Esophagus squamous epithelium (tissue), 5 donors: Measurements from ENCODE around the gene KHSRP. TPM values are rescaled to one million over a fixed set of nuclear protein-coding genes. Genes with fewer than 3 reads are reported as not detected.

Experiments used
- DNase-seq: peaks from one replicate; lab custom pipeline; 2025; lab: John Stamatoyannopoulos, UW
- H3K27ac ChIP-seq, 4 donors: fragments of 200-600 bp; sonication (generic); one replicate each; pipeline ENCODE4 v1.5.1; 2016 to 2019; ENCODE audit warnings: mild to moderate bottlenecking in 1 of 4
- H3K27me3 ChIP-seq, 4 donors: fragments of 200-600 bp; sonication (generic); 1 replicate in 3 of 4; 2 replicates in 1 of 4; pipeline versions ENCODE4 v1.5.1 to v1.6.0; 2017 to 2021; ENCODE audit warnings: antibody characterized with exemption in 1 of 4
- H3K36me3 ChIP-seq, 3 donors: fragments of 200-600 bp; sonication (generic); one replicate each; pipeline ENCODE4 v1.5.1; 2016 to 2019
- H3K4me1 ChIP-seq, 3 donors: fragments of 200-600 bp; sonication (generic); one replicate each; pipeline ENCODE4 v1.5.1; 2017 to 2019
- H3K4me3 ChIP-seq, 4 donors: fragments of 200-600 bp; sonication (generic); 1 replicate in 3 of 4; 2 replicates in 1 of 4; pipeline ENCODE4 v1.5.1; 2016 to 2019; ENCODE audit warnings: mild to moderate bottlenecking in 2 of 4, moderate library complexity in 1 of 4
- H3K9me3 ChIP-seq, 3 donors: fragments of 200-600 bp; sonication (generic); one replicate each; pipeline ENCODE4 v1.5.1; 2016 to 2019
- CTCF ChIP-seq, 6 experiments: fragments of 450-650 bp in 4 of 6; fragments of 200-600 bp in 2 of 6; sonication (generic) in 2 of 6; IDR thresholded peaks; one replicate each; pipeline ENCODE4 v1.5.1; 2016 to 2019; ENCODE audit warnings: antibody characterized with exemption in 6 of 6, mild to moderate bottlenecking in 4 of 6, moderate library complexity in 4 of 6
- POLR2A ChIP-seq, 4 donors: fragments of 450-650 bp; IDR thresholded peaks; one replicate each; pipeline ENCODE4 v1.6.1; 2017; ENCODE audit warnings: antibody characterized with exemption in 4 of 4, mild to moderate bottlenecking in 4 of 4, moderate library complexity in 3 of 4
- WGBS, 2 donors: methylation state at CpG; one replicate each; pipeline ENCODE4 v1.1.5; 2018; 5-methylcytosine and 5-hydroxymethylcytosine counted together
- intact Hi-C: fragments of 100-400 bp; cut with DNase I; formaldehyde crosslinking; loops from one replicate; pipeline ENCODE4 v1.15.0; 2022
- total RNA-seq, 4 donors: library from RNA; depleted of rRNA; stranded (reverse); fragments of >200 nt; gene quantifications; one replicate each; pipeline ENCODE4 v1.1.0, GENCODE V29; 2016
- donor health status: DM: yes; HTN: yes; CAD: no.

The KHSRP gene
- total RNA-seq, 4 donors from 2014 or later, result 111 to 158 (median 125) TPM

DNA sequence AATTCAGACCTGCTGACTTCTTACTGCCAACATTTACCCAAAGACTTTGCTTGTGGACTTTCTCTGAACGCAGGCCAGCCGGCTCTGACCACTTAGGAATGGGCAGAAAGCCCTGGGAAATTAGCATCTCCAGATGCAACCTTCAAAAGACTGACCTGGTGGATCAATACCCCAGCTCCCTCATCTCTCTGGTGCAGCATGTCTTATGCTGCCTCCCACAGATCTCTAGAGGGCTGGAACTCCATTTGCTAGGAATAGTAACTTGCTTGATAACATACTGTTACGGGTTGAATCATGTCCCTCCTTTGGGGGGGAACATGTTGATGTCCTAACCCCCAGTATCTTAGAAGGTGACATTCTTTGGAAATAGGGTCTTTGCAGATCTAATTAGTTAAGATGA is 21.8 kb upstream of the KHSRP start:
- no peak overlapping the region for H3K4me3 ChIP-seq
- H3K27ac ChIP-seq, result no peak overlapping the region
- no peaks in the 10 kb centered on the region for H3K9me3 ChIP-seq
- peaks cover 0 to 70% (median 0%) of the 10 kb centered on the region in 3 donors for H3K36me3 ChIP-seq
- peaks cover 0 to 8% (median 0%) of the 10 kb centered on the region in 3 donors for H3K4me1 ChIP-seq
- intact Hi-C loops, result no loop called here
- DNase-seq, result no peak
- WGBS, 2 donors, result 86 to 90% methylated on average over 3 of the region's 3 CpGs
- H3K27me3 ChIP-seq, result no peaks in the 10 kb centered on the region
- TF ChIP-seq CTCF (IDR thresholded peaks at IDR 0.05), result no peak
- no peak for TF ChIP-seq POLR2A (IDR thresholded peaks at IDR 0.05)

- H3K27me3 ChIP-seq, result no peaks in the 10 kb centered on the region
- DNase-seq, result no peak
- peaks cover 0 to 8% (median 0%) of the 10 kb centered on the region in 3 donors for H3K4me1 ChIP-seq
- intact Hi-C loops, result no loop called here
- no peaks in the 10 kb centered on the region for H3K9me3 ChIP-seq
- H3K36me3 ChIP-seq, result peaks cover 0 to 52% (median 0%) of the 10 kb centered on the region in 3 donors
- WGBS, 2 donors, result 85 to 94% methylated on average over 3 to 5 of the region's 13 CpGs
- no peak overlapping the region for H3K27ac ChIP-seq
- TF ChIP-seq CTCF (IDR thresholded peaks at IDR 0.05) (no peak), POLR2A (IDR thresholded peaks at IDR 0.05) (no peak)
- H3K4me3 ChIP-seq, result no peak overlapping the region
Measured at GRCh38 chr19:6443986-6444385, 19.4 kb upstream of the KHSRP start.

GRCh38 chr19:6442087-6442688 is 17.6 kb upstream of the KHSRP start:
- H3K4me3 ChIP-seq, result no peak overlapping the region
- no peak for DNase-seq
- peaks cover 0 to 47% (median 0%) of the 10 kb centered on the region in 3 donors for H3K36me3 ChIP-seq
- TF ChIP-seq CTCF (IDR thresholded peaks at IDR 0.05), result no peak
- TF ChIP-seq POLR2A (IDR thresholded peaks at IDR 0.05), result no peak
- H3K4me1 ChIP-seq, result no peaks in the 10 kb centered on the region
- intact Hi-C loops, result no loop called here
- 57 to 72% methylated on average over 6 to 9 of the region's 13 CpGs for WGBS, 2 donors
- H3K9me3 ChIP-seq, result no peaks in the 10 kb centered on the region
- H3K27ac ChIP-seq, result no peak overlapping the region
- no peaks in the 10 kb centered on the region for H3K27me3 ChIP-seq

GRCh38 chr19:6440905-6441304 is 16.3 kb upstream of the KHSRP start:
- 66 to 77% methylated on average over 2 to 3 of the region's 3 CpGs for WGBS, 2 donors
- no peak for DNase-seq
- Histone ChIP-seq H3K36me3 (peaks cover 0 to 34% (median 0%) of the 10 kb centered on the region in 3 donors), H3K27me3 (no peaks in the 10 kb centered on the region), H3K27ac (no peak overlapping the region), H3K4me1 (no peaks in the 10 kb centered on the region), H3K9me3 (no peaks in the 10 kb centered on the region), H3K4me3 (no peak overlapping the region)
- no peak for TF ChIP-seq CTCF (IDR thresholded peaks at IDR 0.05)
- TF ChIP-seq POLR2A (IDR thresholded peaks at IDR 0.05), result no peak
- intact Hi-C loops, result no loop called here

- DNase-seq, result no peak
- Histone ChIP-seq H3K4me1 (no peaks in the 10 kb centered on the region), H3K27me3 (no peaks in the 10 kb centered on the region), H3K27ac (no peak overlapping the region), H3K9me3 (no peaks in the 10 kb centered on the region), H3K4me3 (no peak overlapping the region), H3K36me3 (peaks cover 0 to 23% (median 0%) of the 10 kb centered on the region in 3 donors)
- WGBS, 2 donors, result 67 to 83% methylated on average over 4 of the region's 4 CpGs
- intact Hi-C loops, result no loop called here
- TF ChIP-seq POLR2A (IDR thresholded peaks at IDR 0.05) (no peak), CTCF (IDR thresholded peaks at IDR 0.05) (no peak)
Measured at GRCh38 chr19:6439743-6440142, 15.1 kb upstream of the KHSRP start.
